GM18520 (cell line): Measurements from ENCODE around the gene CHST15.
"Not testable (repeated sequence)": the region's sequence is repeated elsewhere in the genome, so short reads cannot be mapped to it uniquely, and the experiment has no call there.

ENCODE experiments used
- ATAC-seq: cut with Tn5 transposase; IDR thresholded peaks from one replicate; pipeline ENCODE4 v1.9.1; 2021; ENCODE audit not compliant: unreplicated experiment

The CHST15 gene

GRCh38 chr10:124124769-124125161 is 31.4 kb upstream of the CHST15 start:
- no peak for ATAC-seq

DNA sequence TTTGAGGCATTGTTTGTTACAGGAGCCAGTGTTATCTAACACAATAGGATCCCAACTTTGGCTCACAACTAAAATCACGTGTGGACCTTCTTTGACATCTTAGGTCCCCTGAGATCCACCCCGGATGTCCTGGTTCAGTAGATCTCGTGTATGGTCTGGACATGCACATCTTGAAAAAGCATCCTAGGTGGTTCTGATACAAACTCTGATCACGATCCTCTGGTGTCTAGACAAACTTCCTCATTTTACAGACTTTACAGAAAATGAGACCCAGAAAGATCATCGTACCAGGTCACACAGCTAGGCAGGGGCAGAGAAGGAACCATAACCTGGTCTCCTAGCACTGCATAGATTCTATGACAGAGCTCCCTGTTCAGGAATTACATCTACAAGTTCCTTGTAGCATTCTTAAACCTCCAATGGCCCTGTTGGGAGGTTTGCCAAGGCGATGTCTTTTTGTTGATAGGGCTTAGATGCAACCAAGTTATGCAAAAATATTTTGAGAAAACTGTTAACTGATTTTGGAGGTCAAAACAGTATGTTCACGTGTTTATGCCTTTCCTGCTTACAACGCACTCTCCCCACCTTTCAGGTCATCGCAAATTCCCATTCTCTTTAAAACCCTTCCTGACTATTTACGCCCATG is 30.8 kb upstream of the CHST15 start:
- ATAC-seq = no peak

DNA sequence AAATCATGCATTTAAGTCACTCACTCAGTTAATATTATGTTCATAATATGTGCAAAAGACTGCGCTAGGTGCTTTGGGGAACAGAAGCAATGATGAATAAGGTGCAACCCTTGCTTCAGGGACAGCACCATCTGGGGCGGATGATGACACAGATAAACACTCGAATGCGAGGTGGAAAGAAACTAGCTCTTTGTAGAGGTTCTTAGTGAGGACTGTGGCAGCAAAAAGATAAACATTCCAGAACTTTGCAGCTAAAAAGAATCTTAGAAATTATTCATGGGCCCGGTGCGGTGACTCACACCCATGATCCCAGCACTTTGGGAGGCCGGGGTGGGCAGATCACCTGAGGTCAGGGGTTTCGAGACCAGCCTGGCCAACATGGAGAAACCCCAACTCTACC is 29.8 kb upstream of the CHST15 start:
- no peak for ATAC-seq

GRCh38 chr10:124122211-124122610 is 28.8 kb upstream of the CHST15 start:
- ATAC-seq = no peak

DNA sequence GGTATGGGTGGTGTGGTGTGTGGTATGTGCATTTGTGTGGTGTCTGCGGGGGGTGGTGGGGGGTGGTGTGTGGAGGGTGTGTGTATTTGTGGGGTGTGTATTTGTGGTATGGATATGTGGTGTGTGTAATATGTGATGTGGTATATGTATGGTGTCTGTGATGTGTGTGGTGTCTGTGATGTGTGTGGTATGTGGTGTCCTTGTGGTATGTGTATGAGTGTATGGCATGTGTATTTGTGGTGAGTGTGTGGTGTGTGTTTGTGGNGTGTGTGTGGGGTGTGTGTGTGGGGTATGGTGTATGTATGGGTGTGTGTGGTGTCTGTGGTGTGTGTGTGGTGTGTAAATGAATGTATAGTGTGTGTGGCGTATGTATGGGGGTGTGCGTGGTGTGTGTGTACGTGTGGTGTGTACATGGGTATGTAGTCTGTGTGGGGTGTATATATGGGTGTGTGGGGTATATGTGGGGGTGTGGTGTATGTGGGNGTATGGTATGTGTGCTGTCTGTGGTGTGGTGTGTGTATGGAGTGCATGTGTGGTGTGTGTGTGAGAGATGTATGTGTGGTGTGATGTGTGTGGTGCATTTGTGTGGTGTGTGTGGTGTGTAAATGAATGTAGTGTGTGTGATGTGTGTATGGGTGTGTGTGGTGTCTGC is 27.1 kb upstream of the CHST15 start:
- no peak for ATAC-seq

DNA sequence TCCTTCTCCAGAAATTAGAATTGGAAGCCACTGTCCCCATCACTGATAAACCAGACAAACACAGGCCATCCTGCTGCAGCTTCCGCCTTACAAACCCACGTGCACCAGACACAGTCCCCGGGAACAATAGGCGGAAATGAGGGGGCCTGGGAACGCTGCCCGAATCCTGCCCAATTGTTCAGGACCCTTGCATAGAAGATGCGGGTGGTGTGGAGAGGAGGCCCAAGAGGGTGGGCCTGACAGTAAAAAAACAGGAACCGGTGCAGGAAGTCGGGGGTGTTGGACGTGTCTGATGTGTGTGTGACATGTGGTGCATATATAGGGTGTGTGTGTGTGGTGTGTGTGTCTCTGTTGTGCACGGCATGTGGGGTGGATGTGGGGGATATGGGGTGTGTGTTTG is 26.5 kb upstream of the CHST15 start:
- ATAC-seq = no peak

GRCh38 chr10:124119216-124119615 is 25.8 kb upstream of the CHST15 start:
- ATAC-seq = no peak

- no peak for ATAC-seq
Observed at GRCh38 chr10:124117833-124118232, 24.4 kb upstream of the CHST15 start.

- ATAC-seq = no peak
Observed at GRCh38 chr10:124117511-124117785, 24.1 kb upstream of the CHST15 start.

DNA sequence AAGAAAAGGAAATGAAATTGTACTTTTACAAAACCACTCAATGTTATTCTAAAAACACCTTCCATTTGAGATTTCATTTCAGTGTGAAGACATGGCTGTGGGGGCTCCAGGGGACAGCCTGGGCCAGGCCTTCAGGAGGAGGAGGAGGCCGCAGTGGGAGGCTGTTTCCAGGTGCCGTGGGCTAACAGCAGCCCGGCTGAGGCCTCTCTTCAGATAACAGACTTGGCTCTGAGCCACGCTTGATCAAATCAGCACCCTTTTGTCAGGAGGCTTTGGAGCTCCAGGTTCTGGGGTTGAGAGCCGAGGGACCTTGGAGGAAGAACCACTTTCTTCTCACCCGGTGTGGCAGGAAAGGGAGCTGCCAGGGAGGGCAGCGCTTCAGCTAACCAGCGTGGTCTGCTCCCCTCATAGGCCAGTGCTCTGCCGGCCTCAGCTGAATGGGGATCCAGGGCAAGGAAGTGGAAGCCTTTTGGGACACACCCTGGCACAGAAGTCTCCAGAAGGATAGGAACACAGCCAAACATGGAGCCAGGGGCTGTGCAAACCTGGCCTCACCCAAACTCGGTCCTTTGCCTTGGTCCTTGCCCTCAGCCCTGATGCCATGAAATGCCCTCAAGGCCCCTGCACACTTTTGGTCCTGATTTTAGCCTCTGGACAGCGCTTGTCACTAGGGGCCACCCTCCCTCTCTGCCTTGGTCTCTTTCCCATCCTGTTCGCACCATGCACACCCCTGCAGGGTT is 23.5 kb upstream of the CHST15 start:
- ATAC-seq = no peak

GRCh38 chr10:124114696-124115095 is 21.3 kb upstream of the CHST15 start:
- no peak for ATAC-seq

GRCh38 chr10:124112891-124113580 is 19.6 kb upstream of the CHST15 start:
- ATAC-seq = no peak

GRCh38 chr10:124110882-124111281 is 17.5 kb upstream of the CHST15 start:
- ATAC-seq = no peak

DNA sequence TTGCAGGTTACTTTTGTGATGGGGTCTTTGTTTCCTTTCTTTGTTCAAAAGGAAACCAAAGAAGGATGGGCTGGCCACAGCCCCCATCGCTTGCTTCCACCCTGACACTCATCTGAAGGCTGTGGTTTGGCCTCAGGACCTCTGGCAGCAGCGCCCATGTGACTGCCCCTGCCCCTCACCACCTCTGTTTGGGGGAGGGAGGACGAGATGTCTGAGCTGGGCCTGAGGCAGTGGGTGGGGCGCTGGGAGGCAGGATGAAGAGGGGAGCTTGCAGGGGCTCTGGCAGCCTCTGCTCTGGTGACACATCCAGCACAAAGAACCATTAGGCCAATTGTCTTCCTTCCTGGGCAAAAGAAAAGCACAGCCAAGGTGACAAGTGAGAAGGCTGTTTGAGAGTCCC is 15.9 kb upstream of the CHST15 start:
- ATAC-seq = no peak

DNA sequence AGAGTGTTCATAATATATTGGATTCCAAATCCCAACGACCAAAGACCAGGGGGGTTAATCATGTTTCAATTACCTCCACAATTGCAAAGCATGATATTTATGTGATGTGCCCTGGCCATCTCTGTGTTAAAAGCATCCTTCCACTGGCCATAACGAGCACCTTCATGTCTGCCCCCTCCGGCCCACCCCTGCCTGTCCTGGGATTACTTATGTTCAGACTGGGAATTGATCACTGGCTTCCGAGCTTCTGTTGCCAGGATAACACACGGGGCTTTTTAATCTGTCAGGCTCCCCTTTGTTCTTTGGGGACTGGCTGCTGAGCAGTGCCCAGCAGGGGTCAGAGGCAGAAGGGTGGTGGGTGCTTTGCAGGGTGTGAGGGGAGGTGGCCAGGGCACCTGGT is 13.7 kb upstream of the CHST15 start:
- ATAC-seq = no peak

DNA sequence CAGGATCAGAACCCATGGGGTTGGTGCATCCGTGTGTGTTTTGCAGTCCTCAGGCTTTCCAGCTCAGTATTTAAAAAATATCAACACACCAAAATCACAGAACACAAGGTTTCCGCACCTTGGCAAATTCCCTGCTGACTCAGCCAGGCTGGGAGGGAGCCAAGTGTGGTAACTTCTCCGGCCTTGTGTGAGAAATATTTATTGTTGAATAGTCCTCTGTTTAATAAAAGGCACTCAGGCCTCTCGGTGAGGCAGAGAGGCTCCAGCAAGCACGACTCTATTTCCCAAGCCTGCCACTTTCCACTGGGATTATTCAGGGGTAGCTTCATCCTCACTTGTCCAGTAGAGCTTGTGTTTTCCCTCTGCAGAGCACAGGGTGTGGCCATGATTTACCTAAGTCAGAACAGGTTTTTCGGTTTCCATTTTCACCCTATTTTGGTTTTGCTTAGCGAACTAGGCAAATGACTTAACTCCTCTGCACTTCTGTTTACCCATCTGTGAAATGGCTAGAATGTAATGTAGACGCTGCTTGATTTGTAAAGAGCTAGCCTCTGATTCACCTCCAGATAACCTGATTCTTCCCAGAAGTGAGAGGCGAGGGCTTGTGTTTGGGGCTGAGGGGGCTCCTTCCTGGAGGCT is 13.0 kb upstream of the CHST15 start:
- ATAC-seq = no peak

DNA sequence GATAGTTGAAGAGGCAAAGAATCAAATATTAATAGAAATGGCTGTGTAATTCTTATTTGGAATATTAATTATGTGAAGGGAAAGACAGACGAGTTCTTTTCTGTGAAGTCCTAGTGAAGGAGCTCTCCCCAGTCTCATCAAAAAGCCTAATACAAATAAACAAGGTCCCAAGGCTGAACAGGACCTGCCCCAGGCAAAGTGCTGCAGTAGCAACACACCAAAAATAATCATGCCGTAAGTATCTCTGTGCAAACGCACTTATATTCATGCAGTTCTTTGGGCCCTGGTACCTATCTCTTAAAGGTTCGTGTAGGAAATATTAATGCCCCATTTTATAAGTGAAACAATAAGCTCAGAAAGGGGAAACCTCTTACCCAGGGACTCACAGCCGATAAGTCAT is 12.2 kb upstream of the CHST15 start:
- ATAC-seq = no peak

DNA sequence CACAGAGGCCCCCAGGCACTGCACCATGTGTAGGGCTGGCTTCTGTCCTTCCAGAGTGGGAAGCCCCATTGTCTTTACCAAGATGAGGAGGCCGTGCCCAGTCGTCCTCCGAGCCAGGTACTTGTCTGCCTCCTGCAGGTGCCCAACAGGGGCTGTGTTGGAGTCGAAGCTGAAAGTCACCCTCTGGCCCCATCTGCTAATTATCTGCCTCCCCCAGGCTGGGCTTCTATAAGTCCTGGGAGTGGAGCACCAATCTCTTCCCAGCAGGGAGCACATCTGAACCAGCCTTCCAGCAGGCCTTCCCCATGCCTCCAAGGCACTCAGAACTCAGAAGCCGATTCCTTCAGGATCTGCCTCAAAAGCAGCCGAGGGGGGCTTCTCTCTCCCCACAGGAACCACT is 11.6 kb upstream of the CHST15 start:
- no peak for ATAC-seq

- no peak for ATAC-seq
Observed at GRCh38 chr10:124104011-124104627, 10.7 kb upstream of the CHST15 start.

DNA sequence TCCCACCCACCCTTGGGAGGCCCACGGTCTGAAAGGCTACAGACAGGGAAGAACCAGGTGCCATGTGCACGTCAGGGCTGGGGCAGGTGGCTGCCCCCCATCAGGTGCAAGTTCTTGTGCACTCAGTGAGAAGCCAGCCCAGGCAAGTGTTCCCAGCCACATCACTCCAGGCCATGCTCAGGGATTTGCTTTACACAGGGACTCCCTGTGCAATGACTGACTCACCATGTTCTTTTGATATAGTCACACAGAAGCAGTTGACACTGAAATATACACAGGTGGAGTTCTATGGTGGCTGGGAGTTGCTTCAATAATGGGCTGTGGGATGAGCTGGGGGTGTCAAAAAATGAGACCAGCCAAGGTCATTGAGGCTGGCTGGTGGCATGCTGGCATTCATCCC is 8.0 kb upstream of the CHST15 start:
- no peak for ATAC-seq

DNA sequence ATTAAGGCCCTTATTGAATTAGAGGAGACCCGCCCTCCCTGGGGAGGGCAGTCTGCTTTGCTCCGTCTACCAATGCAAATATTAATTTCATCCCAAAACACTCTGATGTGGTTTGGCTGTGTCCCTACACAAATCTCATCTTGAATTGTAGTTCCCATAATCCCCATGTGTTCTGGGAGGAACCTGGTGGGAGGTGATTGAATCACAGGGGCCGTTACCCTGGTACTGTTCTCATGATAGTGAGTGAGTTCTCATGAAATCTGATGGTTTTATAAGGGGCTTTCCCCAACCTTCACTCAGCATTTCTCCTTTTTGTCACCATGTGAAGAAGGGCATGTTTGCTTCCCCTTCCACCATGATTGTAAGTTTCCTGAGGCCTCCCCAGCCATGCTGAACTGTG is 7.3 kb upstream of the CHST15 start:
- not testable (repeated sequence) for ATAC-seq
